Stimulated activated CD8-positive, alpha-beta memory T cell treated with anti-CD3 and anti-CD28 coated beads, Interleukin-4, amount 100 ng/mL, for 48 hours (primary cell): ENCODE data around the gene FMN2.

Experiments
- DNase-seq: peaks from one replicate; pipeline ENCODE4 v3.0.0-alpha.2; 2020

FMN2 gene

GRCh38 chr1:240503036-240503435 lies 411.4 kb downstream of the FMN2 start:
- DNase-seq, result no peak

- DNase-seq, result no peak
Measured at GRCh38 chr1:240503558-240503957, 411.9 kb downstream of the FMN2 start.

DNA sequence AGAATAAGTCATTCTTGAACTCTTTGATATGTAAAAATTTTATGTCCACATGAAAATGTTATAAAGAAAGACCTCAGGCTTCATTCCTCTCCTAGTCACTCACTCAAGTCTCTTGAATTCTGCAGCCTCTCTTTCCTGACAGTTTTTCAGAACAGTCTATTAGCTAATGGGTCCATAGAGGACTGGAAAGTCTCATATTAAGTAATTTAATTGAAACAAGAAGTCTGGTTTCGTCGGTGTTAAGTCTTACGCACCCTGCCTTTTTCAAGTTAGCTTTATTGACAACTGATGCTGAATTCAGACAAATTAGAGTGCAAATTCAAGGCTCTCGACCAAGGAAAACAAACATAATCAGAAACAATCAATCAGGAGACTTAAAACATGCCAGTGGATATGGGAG lies 414.5 kb downstream of the FMN2 start:
- no peak for DNase-seq

GRCh38 chr1:240508201-240508600 lies 416.5 kb downstream of the FMN2 start:
- DNase-seq, result no peak

DNA sequence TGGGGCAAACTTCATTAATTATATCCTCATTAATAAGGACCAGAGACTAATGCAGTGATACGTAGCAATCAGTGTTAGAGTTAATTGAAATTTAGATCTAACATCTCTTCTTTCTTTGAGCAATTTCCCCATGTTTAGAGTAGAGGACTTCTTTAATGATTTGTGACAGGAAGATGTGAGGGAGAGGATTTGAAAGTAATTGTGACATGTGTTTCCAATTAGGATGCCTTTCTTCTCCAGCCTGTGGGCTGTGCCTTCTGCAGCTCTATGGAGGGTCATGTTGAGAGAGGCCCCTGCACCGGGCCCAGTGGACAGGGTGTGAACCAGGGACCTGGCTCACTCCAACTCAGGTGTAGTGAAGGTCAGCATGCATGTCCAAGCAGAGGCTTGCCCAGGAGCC lies 417.3 kb downstream of the FMN2 start:
- no peak for DNase-seq

DNA sequence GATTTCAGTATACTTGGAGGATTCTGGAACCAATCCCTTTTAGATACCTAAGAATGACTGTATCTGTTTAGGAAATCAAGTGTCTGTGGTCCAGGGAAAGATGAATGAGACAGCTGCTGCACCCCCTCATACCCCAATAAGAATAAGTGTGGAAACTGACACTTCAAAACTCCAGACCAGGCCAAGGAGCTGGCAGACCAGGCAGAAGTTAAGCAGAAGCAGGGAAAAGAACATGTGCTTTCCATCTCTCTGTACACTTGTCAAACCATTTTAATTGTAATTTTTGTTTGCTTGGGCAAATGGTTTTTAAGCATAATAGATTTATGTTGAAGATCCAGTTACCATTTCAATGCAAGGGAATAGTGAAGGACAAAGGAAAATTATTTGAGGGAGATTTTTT lies 420.1 kb downstream of the FMN2 start:
- DNase-seq, result no peak

- no peak for DNase-seq
Measured at GRCh38 chr1:240515505-240515904, 423.8 kb downstream of the FMN2 start.

- no peak for DNase-seq
Measured at GRCh38 chr1:240516069-240516468, 424.4 kb downstream of the FMN2 start.

GRCh38 chr1:240517891-240518290 lies 426.2 kb downstream of the FMN2 start:
- no peak for DNase-seq

GRCh38 chr1:240522122-240522822 lies 430.6 kb downstream of the FMN2 start:
- no peak for DNase-seq

GRCh38 chr1:240524356-240525069 lies 432.8 kb downstream of the FMN2 start:
- no peak for DNase-seq
